ENCODE results near the gene MARCHF11.

The MARCHF11 gene

DNA sequence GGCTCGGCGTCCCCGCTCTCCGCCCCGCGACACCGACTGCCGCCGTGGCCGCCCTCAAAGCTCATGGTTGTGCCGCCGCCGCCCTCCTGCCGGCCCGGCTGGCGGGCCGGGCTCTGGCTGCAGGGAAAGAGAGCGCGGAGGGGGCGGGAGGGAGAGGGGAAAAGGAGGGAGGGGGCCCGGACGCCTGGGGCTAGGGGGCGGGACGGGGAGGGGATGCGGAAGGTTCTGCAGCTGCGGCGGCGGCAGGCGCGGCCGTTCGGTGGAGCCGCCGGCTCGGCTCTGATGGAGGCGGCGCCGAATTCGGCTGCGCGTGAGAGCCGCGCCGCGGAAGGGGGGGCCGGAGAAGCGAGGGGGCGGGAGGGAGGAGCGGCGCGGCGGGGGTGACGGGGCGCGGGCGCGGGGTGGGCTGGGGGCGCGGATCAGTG is at the start of gene MARCHF11:
Gene MARCHF11, minus strand, starts transcription at position 281 of the 425 bp plus-strand sequence. Its CDS starts 216 bp downstream, at position 65.
- TF ChIP-seq, protein P1, sequence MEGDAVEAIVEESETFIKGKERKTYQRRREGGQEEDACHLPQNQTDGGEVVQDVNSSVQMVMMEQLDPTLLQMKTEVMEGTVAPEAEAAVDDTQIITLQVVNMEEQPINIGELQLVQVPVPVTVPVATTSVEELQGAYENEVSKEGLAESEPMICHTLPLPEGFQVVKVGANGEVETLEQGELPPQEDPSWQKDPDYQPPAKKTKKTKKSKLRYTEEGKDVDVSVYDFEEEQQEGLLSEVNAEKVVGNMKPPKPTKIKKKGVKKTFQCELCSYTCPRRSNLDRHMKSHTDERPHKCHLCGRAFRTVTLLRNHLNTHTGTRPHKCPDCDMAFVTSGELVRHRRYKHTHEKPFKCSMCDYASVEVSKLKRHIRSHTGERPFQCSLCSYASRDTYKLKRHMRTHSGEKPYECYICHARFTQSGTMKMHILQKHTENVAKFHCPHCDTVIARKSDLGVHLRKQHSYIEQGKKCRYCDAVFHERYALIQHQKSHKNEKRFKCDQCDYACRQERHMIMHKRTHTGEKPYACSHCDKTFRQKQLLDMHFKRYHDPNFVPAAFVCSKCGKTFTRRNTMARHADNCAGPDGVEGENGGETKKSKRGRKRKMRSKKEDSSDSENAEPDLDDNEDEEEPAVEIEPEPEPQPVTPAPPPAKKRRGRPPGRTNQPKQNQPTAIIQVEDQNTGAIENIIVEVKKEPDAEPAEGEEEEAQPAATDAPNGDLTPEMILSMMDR (IDR thresholded peaks at IDR 0.05; ENCODE audit: low read depth, low read length, missing control alignments) = no peak
- no peak for DNase-seq (ENCODE audit: low read depth)
- no peak within 1 kb of the TSS for H3K4me3 ChIP-seq (ENCODE audit: low read depth, low read length)

GRCh38 chr5:16225927-16226326 is 46.3 kb upstream of the MARCHF11 start:
- no peak overlapping the region for H3K4me3 ChIP-seq (ENCODE audit: low read depth, low read length)
- TF ChIP-seq, protein P1 (IDR thresholded peaks at IDR 0.05; ENCODE audit: low read depth, low read length, missing control alignments) = no peak
- no peak for DNase-seq (ENCODE audit: low read depth)

- DNase-seq (ENCODE audit: low read depth) = no peak
- H3K4me3 ChIP-seq (ENCODE audit: low read depth, low read length) = no peak overlapping the region
- TF ChIP-seq, protein P1 (IDR thresholded peaks at IDR 0.05; ENCODE audit: low read depth, low read length, missing control alignments) = no peak
These were observed 12.7 kb upstream of the MARCHF11 start for GRCh38 chr5:16192311-16192710.

DNA sequence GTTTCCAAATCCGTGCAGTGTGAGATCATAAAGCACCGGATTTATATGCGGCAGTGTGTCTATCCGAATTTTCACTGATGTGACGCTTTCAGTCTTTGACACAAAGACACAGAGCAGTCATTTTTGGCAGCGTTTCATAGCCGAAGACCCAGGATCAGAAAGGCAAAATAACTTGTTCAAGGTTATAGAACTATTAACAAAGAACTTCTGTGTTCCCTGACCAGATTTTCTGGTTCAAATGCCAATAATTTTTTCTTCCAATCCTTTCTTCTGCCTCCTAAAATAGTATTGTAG is 1.1 kb upstream of the MARCHF11 start:
- TF ChIP-seq, protein P1 (IDR thresholded peaks at IDR 0.05; ENCODE audit: low read depth, low read length, missing control alignments) = no peak
- H3K4me3 ChIP-seq (ENCODE audit: low read depth, low read length) = no peak overlapping the region
- no peak for DNase-seq (ENCODE audit: low read depth)

- TF ChIP-seq, protein P1 (IDR thresholded peaks at IDR 0.05; ENCODE audit: low read depth, low read length, missing control alignments) = no peak
- no peak overlapping the region for H3K4me3 ChIP-seq (ENCODE audit: low read depth, low read length)
- no peak for DNase-seq (ENCODE audit: low read depth)
These were observed 571 bp upstream of the MARCHF11 start for GRCh38 chr5:16179936-16180788.

GRCh38 chr5:16178745-16179372 is 732 bp downstream of the MARCHF11 start:
- TF ChIP-seq, protein P1 (IDR thresholded peaks at IDR 0.05; ENCODE audit: low read depth, low read length, missing control alignments) = no peak
- DNase-seq (ENCODE audit: low read depth) = no peak
- no peak overlapping the region for H3K4me3 ChIP-seq (ENCODE audit: low read depth, low read length)
